Transverse colon (tissue), 4 donors: Measurements from ENCODE around the gene EPB41L1.

Source experiments
- EP300 ChIP-seq: sonication (generic); formaldehyde crosslinking; IDR thresholded peaks from one replicate; pipeline ENCODE4 v1.6.1; 2017; ENCODE audit warnings: antibody characterized with exemption, low read depth
- POLR2A ChIP-seq: fragments of 450-650 bp; IDR thresholded peaks from one replicate; pipeline ENCODE4 v1.6.1; 2016; ENCODE audit warnings: antibody characterized with exemption, mild to moderate bottlenecking, moderate library complexity
- POLR2AphosphoS5 ChIP-seq, 3 donors: sonication (generic); formaldehyde crosslinking; IDR thresholded peaks; one replicate each; pipeline ENCODE4 v1.6.1; 2016; ENCODE audit warnings: antibody characterized with exemption in 3 of 3
- TF ChIP-seq, protein P1 (sequence below), 5 experiments: fragments of 200-600 bp in 3 of 5; fragments of 450-650 bp in 2 of 5; sonication (generic) in 3 of 5; IDR thresholded peaks; 1 replicate in 2 of 5; 2 replicates in 3 of 5; pipeline ENCODE4 v1.5.1; 2016 to 2017; ENCODE audit warnings: antibody characterized with exemption in 5 of 5, inconsistent platforms in 3 of 5, mild to moderate bottlenecking in 2 of 5, moderate library complexity in 1 of 5

DNA sequence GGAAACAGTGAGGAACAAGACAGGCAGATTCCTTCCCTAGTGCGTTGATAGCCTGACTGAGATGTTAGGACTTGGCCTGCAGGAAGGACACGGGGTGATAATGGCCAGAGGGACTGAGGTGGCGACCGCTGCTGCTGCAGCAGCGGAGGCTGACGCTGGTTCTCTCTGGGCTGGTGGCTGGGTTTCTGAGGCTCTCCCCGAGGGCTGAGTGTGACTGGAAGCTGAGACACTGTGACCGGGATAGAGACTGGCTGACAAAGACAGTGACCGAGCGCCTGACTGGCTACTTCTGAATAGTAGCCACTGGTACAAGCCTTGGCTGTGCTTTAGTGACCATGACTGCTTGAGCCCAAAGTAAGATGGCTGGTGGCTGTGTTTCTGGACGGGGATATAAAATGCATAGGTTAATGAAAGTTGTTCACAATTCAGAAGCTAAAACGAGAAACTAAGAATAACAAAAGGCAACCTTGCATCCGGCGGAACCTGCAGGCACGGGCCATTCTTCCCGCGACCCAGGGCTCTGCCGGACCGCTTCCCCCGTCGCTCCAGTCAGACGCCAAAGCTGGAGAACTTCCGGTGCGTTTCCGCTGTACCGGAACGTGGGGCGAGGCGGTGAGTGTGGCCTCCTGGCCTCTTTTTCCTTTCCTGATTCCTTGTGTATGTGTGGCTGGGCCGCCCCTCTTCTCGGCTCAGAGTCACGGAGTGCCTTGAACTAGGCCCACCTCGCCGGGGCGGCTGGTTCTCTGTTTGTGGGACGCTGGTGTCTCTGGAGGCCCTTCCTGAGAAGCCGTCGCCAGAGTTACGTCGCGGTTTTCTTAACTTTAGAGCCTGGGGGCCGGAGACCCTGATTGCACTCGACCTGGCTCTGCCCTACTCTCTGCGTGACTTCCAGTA, 81.6 kb downstream of the EPB41L1 start, which contains the start of gene AAR2:
- TF ChIP-seq POLR2A: peak; percentile 57
- TF ChIP-seq, protein P1, sequence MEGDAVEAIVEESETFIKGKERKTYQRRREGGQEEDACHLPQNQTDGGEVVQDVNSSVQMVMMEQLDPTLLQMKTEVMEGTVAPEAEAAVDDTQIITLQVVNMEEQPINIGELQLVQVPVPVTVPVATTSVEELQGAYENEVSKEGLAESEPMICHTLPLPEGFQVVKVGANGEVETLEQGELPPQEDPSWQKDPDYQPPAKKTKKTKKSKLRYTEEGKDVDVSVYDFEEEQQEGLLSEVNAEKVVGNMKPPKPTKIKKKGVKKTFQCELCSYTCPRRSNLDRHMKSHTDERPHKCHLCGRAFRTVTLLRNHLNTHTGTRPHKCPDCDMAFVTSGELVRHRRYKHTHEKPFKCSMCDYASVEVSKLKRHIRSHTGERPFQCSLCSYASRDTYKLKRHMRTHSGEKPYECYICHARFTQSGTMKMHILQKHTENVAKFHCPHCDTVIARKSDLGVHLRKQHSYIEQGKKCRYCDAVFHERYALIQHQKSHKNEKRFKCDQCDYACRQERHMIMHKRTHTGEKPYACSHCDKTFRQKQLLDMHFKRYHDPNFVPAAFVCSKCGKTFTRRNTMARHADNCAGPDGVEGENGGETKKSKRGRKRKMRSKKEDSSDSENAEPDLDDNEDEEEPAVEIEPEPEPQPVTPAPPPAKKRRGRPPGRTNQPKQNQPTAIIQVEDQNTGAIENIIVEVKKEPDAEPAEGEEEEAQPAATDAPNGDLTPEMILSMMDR (IDR thresholded peaks at IDR 0.05): no peak
- peak in 2 of 3 donors; percentile 64 to 75 for TF ChIP-seq POLR2AphosphoS5 (IDR thresholded peaks at IDR 0.05)
- TF ChIP-seq EP300: no peak
